GM12878 (cell line): ENCODE measurements around the gene SPINT4. TPM values are rescaled to one million over a fixed set of nuclear protein-coding genes. Genes with fewer than 3 reads are reported as not detected.
"Not testable (repeated sequence)": the region's sequence is repeated elsewhere in the genome, so short reads cannot be mapped to it uniquely, and the experiment has no call there.

Experiments
- ATAC-seq: fragments of 200-7000 bp; cut with Tn5 transposase; 3 replicates; pipeline ENCODE4 v1.9.1; 2020; ENCODE audit warnings: mild to moderate bottlenecking, moderate library complexity
- BruUV-seq: library from RNA; stranded (reverse); fragments of 400-500 nt; replicated peaks from 2 replicates; lab custom pipeline; 2021; lab: Mats Ljungman, UMichigan
- CTCF ChIA-PET: fragments of 300-600 bp; sonication (Branson Sonifier 250); formaldehyde crosslinking; extraction: SDS; loops from one replicate; lab custom pipeline; 2021; ENCODE audit warnings: inconsistent platforms; lab: Yijun Ruan, JAX
- POLR2A ChIA-PET: fragments of 350-600 bp; formaldehyde crosslinking; extraction: SDS; loops from one replicate; lab custom pipeline; 2021; ENCODE audit warnings: inconsistent platforms; lab: Charles Lee
- RAD21 ChIA-PET: fragments of 300-600 bp; sonication (Branson Sonifier 250); formaldehyde crosslinking; loops from one replicate; lab custom pipeline; 2023; ENCODE audit warnings: antibody characterized with exemption; ENCODE audit not compliant: unreplicated experiment; lab: Charles Lee
- SMC1A ChIA-PET: fragments of 300-600 bp; sonication (Branson Sonifier 250); formaldehyde crosslinking; loops from one replicate; lab custom pipeline; 2023; ENCODE audit not compliant: unreplicated experiment, uncharacterized antibody; lab: Charles Lee
- DNase-seq: peaks from one replicate; pipeline ENCODE4 v3.0.0-alpha.2; 2011; ENCODE audit warnings: low read depth, low spot score
- FAIRE-seq: peaks from 3 replicates; lab custom pipeline; 2011; peaks lifted over from hg19 to GRCh38; lab: Jason Lieb, UNC
- H2AFZ ChIP-seq: 2 replicates; pipeline ENCODE4 v1.6.0; 2011; ENCODE audit warnings: low read depth, low read length, control low read depth; ENCODE audit not compliant: control insufficient read depth
- H3K27ac ChIP-seq: 2 replicates; pipeline ENCODE4 v1.5.1; 2011; ENCODE audit warnings: control low read depth; ENCODE audit not compliant: control insufficient read depth, insufficient read depth
- H3K27me3 ChIP-seq, 2 experiments: replicated peaks in 1 of 2; 2 replicates each; pipeline versions ENCODE4 v1.6.0 to v1.6.1; 2011; ENCODE audit warnings: low read length in 1 of 2; ENCODE audit not compliant: control insufficient read depth in 2 of 2, insufficient read depth in 2 of 2
- H3K36me3 ChIP-seq, 2 experiments: 2 replicates each; pipeline ENCODE4 v1.5.1; 2011; ENCODE audit warnings: low read length in 1 of 2; ENCODE audit not compliant: control insufficient read depth in 2 of 2, insufficient read depth in 2 of 2
- H3K4me1 ChIP-seq: 2 replicates; pipeline ENCODE4 v1.6.1; 2011; ENCODE audit warnings: mild to moderate bottlenecking, low read length, moderate library complexity, mixed read lengths; ENCODE audit not compliant: control insufficient read depth, insufficient read depth
- H3K4me2 ChIP-seq: 2 replicates; pipeline ENCODE4 v1.6.0; 2011; ENCODE audit warnings: control low read depth; ENCODE audit not compliant: control insufficient read depth, insufficient read depth
- H3K4me3 ChIP-seq: fragments of 200-600 bp; sonication (generic); 2 replicates; pipeline ENCODE4 v1.5.1; 2016
- H3K79me2 ChIP-seq: 2 replicates; pipeline ENCODE4 v1.6.0; 2011; ENCODE audit warnings: low read length; ENCODE audit not compliant: control insufficient read depth, insufficient read depth
- H3K9ac ChIP-seq: 2 replicates; pipeline ENCODE4 v1.8.0; 2011; ENCODE audit warnings: low read length, control low read depth, mixed read lengths; ENCODE audit not compliant: control insufficient read depth, insufficient read depth
- H3K9me3 ChIP-seq: replicated peaks from 3 replicates; pipeline ENCODE4 v1.5.1; 2011; ENCODE audit warnings: mild to moderate bottlenecking, low read length; ENCODE audit not compliant: control insufficient read depth, insufficient read depth
- H4K20me1 ChIP-seq: 2 replicates; pipeline ENCODE4 v1.6.0; 2011; ENCODE audit not compliant: control insufficient read depth, insufficient read depth
- BMI1 ChIP-seq: fragments of 450-650 bp; IDR thresholded peaks from 2 replicates; pipeline ENCODE4 v1.6.1; 2016; ENCODE audit warnings: mild to moderate bottlenecking, moderate library complexity, borderline replicate concordance
- CBX5 ChIP-seq: sonication (generic); IDR thresholded peaks from 2 replicates; pipeline ENCODE4 v1.6.1; 2016; ENCODE audit warnings: low read depth, moderate library complexity, mild to moderate bottlenecking, inconsistent platforms
- CHD4 ChIP-seq: fragments of 200-600 bp; sonication (generic); IDR thresholded peaks from 2 replicates; pipeline ENCODE4 v1.6.1; 2016; ENCODE audit warnings: mild to moderate bottlenecking
- KLF5 ChIP-seq: fragments of 450-650 bp; IDR thresholded peaks from 2 replicates; pipeline ENCODE4 v1.6.1; 2014; ENCODE audit warnings: mild to moderate bottlenecking; ENCODE audit not compliant: partially characterized antibody
- STAT1 ChIP-seq: fragments of 450-650 bp; conservative IDR thresholded peaks from 2 replicates; pipeline ENCODE4 v1.6.1; 2014; ENCODE audit warnings: antibody characterized with exemption, mild to moderate bottlenecking
- WGBS: methylation state at CpG from one replicate; pipeline ENCODE4 v1.1.6; 2016; ENCODE audit warnings: low lambda C conversion rate; ENCODE audit not compliant: insufficient replicate concordance, insufficient coverage; ENCODE audit errors: missing lambda C conversion rate; 5-methylcytosine and 5-hydroxymethylcytosine counted together
- in situ Hi-C: fragments of 300-500 bp; cut with MboI; formaldehyde crosslinking; loops from 9 replicates; pipeline ENCODE4 v1.14.3; 2018; ENCODE audit warnings: mixed read lengths
- intact Hi-C: fragments of 100-400 bp; cut with micrococcal nuclease; formaldehyde crosslinking; loops from one replicate; pipeline ENCODE4 v1.14.2; 2022; ENCODE audit not compliant: unreplicated experiment
- polyA plus RNA-seq, 11 experiments: library from polyadenylated mRNA; depleted of rRNA in 4 of 11; unstranded in 6 of 11; stranded (reverse) in 5 of 11; fragments of >200 nt; fragmentation: Nextera tagmentation in 4 of 11; fragmentation: Illumina TruSeq in 1 of 11; extraction: Ambion mirVana in 4 of 11; extraction: Trizol in 1 of 11; gene quantifications; 1 replicate in 1 of 11; 2 replicates in 10 of 11; pipeline versions ENCODE4 v1.2.1 to v1.2.3, GENCODE V29; 2011 to 2016; ENCODE audit warnings: inconsistent platforms in 2 of 11, missing spikeins in 2 of 11, low read depth in 1 of 11
- total RNA-seq, 4 experiments: library from RNA; depleted of rRNA in 3 of 4; stranded (reverse); fragments of >200 nt in 3 of 4; fragmentation: Illumina TruSeq in 1 of 4; extraction: Trizol in 1 of 4; gene quantifications; 2 replicates each; pipeline versions ENCODE4 v1.2.1 to v1.2.3, GENCODE V29; 2013 to 2021
- TF ChIP-seq, protein P1 (sequence below): fragments of 450-650 bp; conservative IDR thresholded peaks from 2 replicates; pipeline ENCODE4 v1.6.1; 2017; ENCODE audit warnings: mild to moderate bottlenecking, moderate library complexity
- TF ChIP-seq, protein P2 (sequence below): fragments of 450-650 bp; formaldehyde crosslinking; IDR thresholded peaks from 2 replicates; pipeline ENCODE4 v1.4.0; 2020; ENCODE audit warnings: mild to moderate bottlenecking, moderate library complexity
- TF ChIP-seq, protein P3 (sequence below): IDR thresholded peaks from 2 replicates; pipeline ENCODE4 v1.6.1; 2012; ENCODE audit warnings: low read depth, low read length, improper control_type of control experiment

Gene SPINT4
- total and polyA plus RNA-seq, 10 of the 15 experiments (the other 5 are each of a cell fraction or from before 2014, with no cell fraction given), result not detected

DNA sequence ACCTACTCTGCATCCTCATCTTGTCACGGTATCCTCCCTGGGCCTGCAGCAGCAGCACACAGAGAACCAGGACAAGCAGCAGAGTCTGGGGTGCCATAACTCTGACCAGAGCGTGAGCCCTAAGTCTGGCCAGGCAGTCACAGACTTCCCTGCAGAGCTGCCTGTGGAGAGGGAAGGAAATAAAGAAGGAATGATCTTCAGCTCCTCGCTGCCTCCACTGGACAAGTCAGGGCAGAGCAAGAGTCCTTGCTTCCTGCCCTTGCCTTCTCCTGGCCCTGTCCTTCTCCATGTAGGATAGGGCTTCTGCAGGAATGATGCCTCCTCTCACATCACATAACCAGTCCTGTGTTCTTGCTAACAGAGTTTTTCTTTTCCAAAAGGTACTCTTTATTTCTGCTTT is 36.3 kb upstream of the SPINT4 start:
- Histone ChIP-seq H3K9me3 (no peaks in the 10 kb centered on the region; the same call in 2 of the 3 replicates), H3K79me2 (no peaks in the 10 kb centered on the region), H3K9ac (no peak overlapping the region), H3K27ac (no peak overlapping the region), H3K27me3 (no peaks in the 10 kb centered on the region)
- TF ChIP-seq STAT1, result no peak
- no peak for TF ChIP-seq KLF5
- TF ChIP-seq, protein P1, sequence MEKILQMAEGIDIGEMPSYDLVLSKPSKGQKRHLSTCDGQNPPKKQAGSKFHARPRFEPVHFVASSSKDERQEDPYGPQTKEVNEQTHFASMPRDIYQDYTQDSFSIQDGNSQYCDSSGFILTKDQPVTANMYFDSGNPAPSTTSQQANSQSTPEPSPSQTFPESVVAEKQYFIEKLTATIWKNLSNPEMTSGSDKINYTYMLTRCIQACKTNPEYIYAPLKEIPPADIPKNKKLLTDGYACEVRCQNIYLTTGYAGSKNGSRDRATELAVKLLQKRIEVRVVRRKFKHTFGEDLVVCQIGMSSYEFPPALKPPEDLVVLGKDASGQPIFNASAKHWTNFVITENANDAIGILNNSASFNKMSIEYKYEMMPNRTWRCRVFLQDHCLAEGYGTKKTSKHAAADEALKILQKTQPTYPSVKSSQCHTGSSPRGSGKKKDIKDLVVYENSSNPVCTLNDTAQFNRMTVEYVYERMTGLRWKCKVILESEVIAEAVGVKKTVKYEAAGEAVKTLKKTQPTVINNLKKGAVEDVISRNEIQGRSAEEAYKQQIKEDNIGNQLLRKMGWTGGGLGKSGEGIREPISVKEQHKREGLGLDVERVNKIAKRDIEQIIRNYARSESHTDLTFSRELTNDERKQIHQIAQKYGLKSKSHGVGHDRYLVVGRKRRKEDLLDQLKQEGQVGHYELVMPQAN, result no peak
- TF ChIP-seq, protein P2, sequence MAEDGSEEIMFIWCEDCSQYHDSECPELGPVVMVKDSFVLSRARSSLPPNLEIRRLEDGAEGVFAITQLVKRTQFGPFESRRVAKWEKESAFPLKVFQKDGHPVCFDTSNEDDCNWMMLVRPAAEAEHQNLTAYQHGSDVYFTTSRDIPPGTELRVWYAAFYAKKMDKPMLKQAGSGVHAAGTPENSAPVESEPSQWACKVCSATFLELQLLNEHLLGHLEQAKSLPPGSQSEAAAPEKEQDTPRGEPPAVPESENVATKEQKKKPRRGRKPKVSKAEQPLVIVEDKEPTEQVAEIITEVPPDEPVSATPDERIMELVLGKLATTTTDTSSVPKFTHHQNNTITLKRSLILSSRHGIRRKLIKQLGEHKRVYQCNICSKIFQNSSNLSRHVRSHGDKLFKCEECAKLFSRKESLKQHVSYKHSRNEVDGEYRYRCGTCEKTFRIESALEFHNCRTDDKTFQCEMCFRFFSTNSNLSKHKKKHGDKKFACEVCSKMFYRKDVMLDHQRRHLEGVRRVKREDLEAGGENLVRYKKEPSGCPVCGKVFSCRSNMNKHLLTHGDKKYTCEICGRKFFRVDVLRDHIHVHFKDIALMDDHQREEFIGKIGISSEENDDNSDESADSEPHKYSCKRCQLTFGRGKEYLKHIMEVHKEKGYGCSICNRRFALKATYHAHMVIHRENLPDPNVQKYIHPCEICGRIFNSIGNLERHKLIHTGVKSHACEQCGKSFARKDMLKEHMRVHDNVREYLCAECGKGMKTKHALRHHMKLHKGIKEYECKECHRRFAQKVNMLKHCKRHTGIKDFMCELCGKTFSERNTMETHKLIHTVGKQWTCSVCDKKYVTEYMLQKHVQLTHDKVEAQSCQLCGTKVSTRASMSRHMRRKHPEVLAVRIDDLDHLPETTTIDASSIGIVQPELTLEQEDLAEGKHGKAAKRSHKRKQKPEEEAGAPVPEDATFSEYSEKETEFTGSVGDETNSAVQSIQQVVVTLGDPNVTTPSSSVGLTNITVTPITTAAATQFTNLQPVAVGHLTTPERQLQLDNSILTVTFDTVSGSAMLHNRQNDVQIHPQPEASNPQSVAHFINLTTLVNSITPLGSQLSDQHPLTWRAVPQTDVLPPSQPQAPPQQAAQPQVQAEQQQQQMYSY (CRISPR knock-in tag), result no peak
- TF ChIP-seq, protein P3, sequence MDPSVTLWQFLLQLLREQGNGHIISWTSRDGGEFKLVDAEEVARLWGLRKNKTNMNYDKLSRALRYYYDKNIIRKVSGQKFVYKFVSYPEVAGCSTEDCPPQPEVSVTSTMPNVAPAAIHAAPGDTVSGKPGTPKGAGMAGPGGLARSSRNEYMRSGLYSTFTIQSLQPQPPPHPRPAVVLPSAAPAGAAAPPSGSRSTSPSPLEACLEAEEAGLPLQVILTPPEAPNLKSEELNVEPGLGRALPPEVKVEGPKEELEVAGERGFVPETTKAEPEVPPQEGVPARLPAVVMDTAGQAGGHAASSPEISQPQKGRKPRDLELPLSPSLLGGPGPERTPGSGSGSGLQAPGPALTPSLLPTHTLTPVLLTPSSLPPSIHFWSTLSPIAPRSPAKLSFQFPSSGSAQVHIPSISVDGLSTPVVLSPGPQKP, result no peak
- TF ChIP-seq CHD4, result no peak
- TF ChIP-seq CBX5, result no peak
- no peak for TF ChIP-seq BMI1
- TF ChIP-seq, all 136 proteins: peak for 0
- intact Hi-C loops, result no loop called here
- in situ Hi-C loops, result no loop called here
- ChIA-PET SMC1A (no interaction called here), RAD21 (no interaction called here), CTCF (interaction anchor here (0.7 kb wide), 1 partner anchor 84 kb away, joined by 3 read pairs; no protein-coding TSS in a partner anchor), POLR2A (no interaction called here)
- no peak overlapping the region for H2AFZ ChIP-seq
- H3K4me2 ChIP-seq, result no peak overlapping the region
- no peak for DNase-seq
- H3K4me3 ChIP-seq, result no peak overlapping the region
- BruUV-seq, result no TSS peak
- 17% methylated on average over 3 of the region's 3 CpGs for WGBS
- no peak for ATAC-seq
- H4K20me1 ChIP-seq, result no peaks in the 10 kb centered on the region
- H3K36me3 ChIP-seq, result no peaks in the 10 kb centered on the region
- FAIRE-seq, result no peak
- no peaks in the 10 kb centered on the region for H3K4me1 ChIP-seq

DNA sequence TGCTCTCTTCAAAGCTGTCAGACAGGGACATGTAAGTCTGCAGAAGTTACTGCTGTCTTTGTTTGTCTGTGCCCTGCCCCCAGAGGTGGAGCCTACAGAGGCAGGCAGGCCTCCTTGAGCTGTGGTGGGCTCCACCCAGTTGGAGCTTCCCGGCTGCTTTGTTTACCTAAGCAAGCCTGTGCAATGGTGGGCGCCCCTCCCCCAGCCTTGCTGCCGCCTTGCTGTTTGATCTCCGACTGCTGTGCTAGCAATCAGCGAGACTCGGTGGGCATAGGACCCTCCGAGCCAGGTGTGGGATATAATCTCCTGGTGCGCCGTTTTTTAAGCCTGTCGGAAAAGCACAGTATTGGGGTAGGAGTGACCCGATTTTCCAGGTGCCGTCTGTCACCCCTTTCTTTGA is 28.8 kb upstream of the SPINT4 start:
- FAIRE-seq, H3K27ac ChIP-seq, SMC1A ChIA-PET, RAD21 ChIA-PET, in situ Hi-C loops, H3K4me3 ChIP-seq, H3K36me3 ChIP-seq, H4K20me1 ChIP-seq, BruUV-seq, H3K4me1 ChIP-seq, intact Hi-C loops, H3K27me3 ChIP-seq, ATAC-seq, CTCF ChIA-PET, H3K9me3 ChIP-seq, H3K4me2 ChIP-seq, H3K79me2 ChIP-seq, POLR2A ChIA-PET, DNase-seq, H2AFZ ChIP-seq, H3K9ac ChIP-seq: not testable (repeated sequence)
- 55% methylated on average over 12 of the region's 12 CpGs for WGBS
